Renal pelvis (tissue), 12 donors: Measurements from ENCODE around the gene KRT14. TPM values are rescaled to one million over a fixed set of nuclear protein-coding genes. Genes with fewer than 3 reads are reported as not detected.
"Not testable (repeated sequence)": the region's sequence is repeated elsewhere in the genome, so short reads cannot be mapped to it uniquely, and the experiment has no call there.

Experiments used
- DNase-seq: peaks from one replicate; pipeline ENCODE4 v3.0.0-alpha.2; 2013
- long read RNA-seq, 16 experiments: transcript quantifications; one replicate each; lab custom pipeline, GENCODE V29; 2026
- polyA plus RNA-seq, 3 donors: library from polyadenylated mRNA; unstranded; fragments of 120-200 nt; gene quantifications; one replicate each; pipeline ENCODE4 v1.2.1, GENCODE V29; 2013; ENCODE audit not compliant: insufficient read length in 3 of 3

Gene KRT14
- under 1 TPM in 2 of 3 donors, not detected in 1; 0.31 to 0.36 TPM for polyA plus RNA-seq
- long read RNA-seq, donor 1 = 0 reads
- long read RNA-seq, donor 2, partial matches to known transcripts = 0 of 1 reads
- long read RNA-seq, donor 2, other reads (novel, unspliced or antisense) = 0 of 1 reads
- long read RNA-seq, donor 3 = 0 reads
- long read RNA-seq, donor 4 = 0 reads
- long read RNA-seq, donor 5 = 0 reads
- long read RNA-seq, donor 6 = 0 reads
- long read RNA-seq, donor 7 = 0 reads
- long read RNA-seq, donor 8 = 0 reads
- long read RNA-seq, donor 9 = 0 reads
- long read RNA-seq, donor 10 = 0 reads
- long read RNA-seq, donor 11 = 0 reads
- long read RNA-seq, donor 12 = 0 reads
- long read RNA-seq, donor 13 = 0 reads
- long read RNA-seq, donor 14 = 0 reads
- long read RNA-seq, donor 15 = 0 reads
- long read RNA-seq, donor 16 = 0 reads

DNA sequence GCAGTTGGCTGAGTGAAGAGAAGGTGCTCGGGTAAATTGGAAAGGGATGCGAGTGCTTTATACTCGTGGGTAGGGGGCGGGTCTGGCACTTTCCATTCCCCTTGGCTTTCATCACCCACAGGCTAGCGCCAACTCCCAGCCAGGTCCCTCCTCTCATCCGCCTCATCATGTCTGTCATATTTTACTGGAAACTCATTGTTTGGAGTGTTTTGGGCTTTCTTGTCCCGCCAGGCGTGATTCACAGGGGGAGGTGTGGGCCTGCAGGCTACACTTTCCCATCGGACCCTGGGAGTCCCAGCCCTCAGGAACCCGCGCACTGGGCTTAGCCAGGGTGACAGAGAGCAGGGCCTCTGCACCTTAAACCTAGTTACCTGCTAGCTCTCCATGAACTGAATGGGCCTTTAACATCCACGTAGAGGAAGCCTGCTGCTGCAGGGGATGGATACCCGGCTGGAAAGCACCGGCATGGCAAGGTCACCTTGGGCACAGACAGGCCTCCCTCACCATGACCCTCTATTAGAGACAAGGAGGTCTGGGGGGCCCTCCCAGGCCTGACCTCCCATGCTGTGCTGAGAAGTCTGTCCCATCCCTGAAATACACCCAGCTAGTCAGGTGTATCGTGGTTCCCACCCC lies at the start of gene KRT14:
KRT14 (minus strand) TSS at position 33 of the 633 bp plus-strand sequence. CDS start 61 bp downstream, outside the sequence.
- no peak for DNase-seq

GRCh38 chr17:41635121-41636097 lies 48.7 kb upstream of the KRT14 start:
- DNase-seq = no peak

DNA sequence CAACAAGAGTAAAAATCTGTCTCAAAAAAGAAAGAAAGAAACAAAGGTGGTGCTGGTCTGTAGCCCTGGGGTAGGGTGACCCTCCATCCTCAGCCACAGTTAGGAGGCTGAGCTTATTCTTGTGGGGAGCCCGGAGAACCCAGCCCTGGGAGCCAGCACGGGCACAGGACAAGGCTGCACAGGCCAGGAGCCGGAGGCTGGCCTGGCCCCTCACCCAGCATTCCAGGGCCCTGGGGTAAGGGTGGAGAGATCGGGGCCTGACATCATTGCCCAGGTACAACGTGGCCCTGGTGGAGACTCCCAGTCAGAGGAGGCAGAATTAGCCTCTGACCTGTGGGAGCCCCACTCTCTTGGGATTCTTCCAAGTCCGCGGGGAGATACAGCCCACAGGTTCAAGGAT lies 47.9 kb upstream of the KRT14 start:
- no peak for DNase-seq

- DNase-seq = no peak
Observed at GRCh38 chr17:41633556-41634199, 47.0 kb upstream of the KRT14 start.

GRCh38 chr17:41632482-41633105 lies 45.9 kb upstream of the KRT14 start:
- no peak for DNase-seq

DNA sequence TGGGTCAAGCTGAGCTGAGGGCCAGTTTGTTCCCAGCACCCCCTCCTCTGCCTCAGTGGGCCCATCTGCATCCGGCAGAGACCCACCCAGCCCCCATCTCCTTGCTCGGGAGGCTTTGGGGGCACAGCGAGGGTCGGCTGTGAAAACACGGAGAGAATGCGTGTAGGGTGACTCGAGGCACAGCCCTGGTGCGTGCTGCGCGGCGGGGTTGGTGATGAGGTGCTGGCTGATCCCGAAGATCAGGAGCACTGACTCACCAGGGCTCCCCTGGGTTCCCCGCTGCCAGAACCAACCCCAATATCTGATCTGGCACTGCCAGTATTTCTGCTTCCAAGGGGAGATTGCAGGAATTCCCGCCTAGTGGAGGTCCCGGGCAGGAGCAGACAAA lies 45.2 kb upstream of the KRT14 start:
- DNase-seq = no peak

DNA sequence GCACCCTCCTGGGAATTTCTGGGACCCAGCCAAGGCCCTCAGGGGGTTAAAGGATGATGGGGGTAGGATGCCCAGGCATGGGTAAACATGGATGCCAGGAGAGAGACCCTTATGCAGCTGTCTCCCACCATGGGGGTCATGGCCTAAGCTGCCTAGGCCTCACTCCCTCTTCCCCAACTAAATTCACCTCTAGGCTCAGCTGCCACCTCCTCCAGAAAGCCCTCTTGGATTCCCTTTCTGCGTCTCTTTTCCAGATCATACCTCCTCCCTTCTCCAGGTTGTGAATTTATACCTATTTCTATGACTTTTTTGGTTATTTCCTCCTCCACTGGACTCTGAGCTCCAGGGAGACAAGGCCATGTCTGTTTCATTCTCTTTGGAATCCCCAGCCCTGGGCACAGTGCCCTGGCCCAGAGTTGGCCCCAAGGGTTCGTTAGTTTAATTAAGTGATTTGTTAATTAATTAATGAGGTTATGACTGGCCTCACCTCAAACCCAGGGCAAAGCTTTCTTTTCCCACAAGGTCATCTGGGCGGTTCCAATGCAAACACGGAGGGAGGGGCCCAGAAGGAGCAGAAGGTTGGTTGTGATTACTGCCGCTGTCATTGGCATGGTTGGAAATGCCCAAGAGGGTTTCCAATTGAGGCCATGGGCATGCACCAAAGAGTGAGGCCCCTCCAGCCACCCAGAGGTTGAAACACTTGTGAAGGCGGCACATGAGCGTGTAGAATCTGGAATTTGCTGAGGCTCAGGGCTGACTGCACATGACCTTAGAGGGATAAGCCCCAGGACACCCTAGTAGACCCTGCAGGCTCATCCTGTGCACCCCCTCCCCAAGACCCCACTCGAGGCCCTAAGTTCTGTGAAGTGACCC lies 44.6 kb upstream of the KRT14 start:
- DNase-seq = no peak

GRCh38 chr17:41629826-41630670 lies 43.4 kb upstream of the KRT14 start:
- DNase-seq = no peak

- DNase-seq = no peak
Observed at GRCh38 chr17:41629316-41629715, 42.6 kb upstream of the KRT14 start.

- not testable (repeated sequence) for DNase-seq
Observed at GRCh38 chr17:41628621-41629255, 42.0 kb upstream of the KRT14 start.

- not testable (repeated sequence) for DNase-seq
Observed at GRCh38 chr17:41628073-41628370, 41.3 kb upstream of the KRT14 start.

GRCh38 chr17:41627316-41628072 lies 40.8 kb upstream of the KRT14 start:
- no peak for DNase-seq

GRCh38 chr17:41626914-41627295 lies 40.2 kb upstream of the KRT14 start:
- DNase-seq = not testable (repeated sequence)

- DNase-seq = not testable (repeated sequence)
Observed at GRCh38 chr17:41626028-41626913, 39.6 kb upstream of the KRT14 start.

DNA sequence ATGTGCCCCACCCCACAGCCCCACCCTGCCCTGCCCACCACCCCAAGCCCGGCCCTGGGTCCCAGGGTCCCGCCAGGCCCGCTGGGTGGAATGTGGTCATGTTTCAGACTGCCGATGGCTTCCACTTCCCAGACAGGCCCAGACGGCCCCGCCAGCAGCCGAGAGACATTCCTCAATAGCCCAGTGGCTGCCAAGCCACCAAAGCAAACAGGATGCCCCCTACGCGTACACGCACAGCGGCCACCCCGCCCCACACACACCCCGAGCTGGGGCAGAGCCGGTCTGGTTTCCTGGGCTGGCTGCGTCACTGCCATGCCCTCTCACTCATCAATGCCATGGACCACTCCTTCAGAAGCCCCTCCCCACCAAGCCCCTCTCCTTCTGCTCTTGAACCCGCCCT lies 38.9 kb upstream of the KRT14 start:
- no peak for DNase-seq

- DNase-seq = no peak
Observed at GRCh38 chr17:41624208-41625101, 37.8 kb upstream of the KRT14 start, which contains the start of gene KRT17. KRT17 (minus strand) TSS chr17:41624575; CDS start chr17:41624509, 66 bp downstream.
